ENCODE results near the gene KCNJ6. TPM values are rescaled to one million over a fixed set of nuclear protein-coding genes. Genes with fewer than 3 reads are reported as not detected.

Gene KCNJ6
- polyA plus RNA-seq, 1 of the 3 experiments (the other 2 are of a cell fraction): not detected

GRCh38 chr21:37799211-37800056, 116.8 kb downstream of the KCNJ6 start:
- no peak for DNase-seq
- 10% methylated on average over 3 of the region's 3 CpGs for WGBS (ENCODE audit: low lambda C conversion rate)
- H3K9me3 ChIP-seq: no peaks in the 10 kb centered on the region
- H2AFZ ChIP-seq (ENCODE audit: low read depth): no peak overlapping the region
- POLR2A ChIA-PET: no interaction called here
- H3K9me2 ChIP-seq: no peaks in the 10 kb centered on the region
- H3K79me2 ChIP-seq (ENCODE audit: insufficient read depth): no peaks in the 10 kb centered on the region
- H3K4me2 ChIP-seq: no peak overlapping the region
- no peaks in the 10 kb centered on the region for H3F3A ChIP-seq (replicated peaks; ENCODE audit: insufficient read depth)
- no peaks in the 10 kb centered on the region for H3K4me1 ChIP-seq (ENCODE audit: control insufficient read depth in 1 of 2, insufficient read depth in 2 of 2, low read depth in 1 of 2, low read length in 1 of 2)
- TF ChIP-seq JUND (IDR thresholded peaks at IDR 0.05) (no peak), REST (IDR thresholded peaks at IDR 0.05; ENCODE audit: low read depth, low read length) (no peak), CHD2 (IDR thresholded peaks at IDR 0.05; ENCODE audit: low read length, partially characterized antibody) (no peak), ZBTB33 (IDR thresholded peaks at IDR 0.05; ENCODE audit: borderline replicate concordance, low read depth) (no peak), IRF3 (IDR thresholded peaks at IDR 0.05; ENCODE audit: low read depth, low read length) (no peak), FOXM1 (IDR thresholded peaks at IDR 0.05; ENCODE audit: low read depth) (no peak), MAX (IDR thresholded peaks at IDR 0.05; ENCODE audit: low read depth) (no peak), RAD21 (IDR thresholded peaks at IDR 0.05; ENCODE audit: low read length) (no peak), USF1 (IDR thresholded peaks at IDR 0.05; ENCODE audit: borderline replicate concordance, low read depth) (no peak), POLR2AphosphoS5 (IDR thresholded peaks at IDR 0.05; ENCODE audit: low read depth, low read length) (no peak), RXRA (IDR thresholded peaks at IDR 0.05; ENCODE audit: borderline replicate concordance, low read depth) (no peak), YY1 (IDR thresholded peaks at IDR 0.05; ENCODE audit: low read depth) (no peak), ELF1 (IDR thresholded peaks at IDR 0.05) (no peak), TCF12 (IDR thresholded peaks at IDR 0.05) (no peak), GABPA (IDR thresholded peaks at IDR 0.05; ENCODE audit: low read depth) (no peak), RFX5 (IDR thresholded peaks at IDR 0.05; ENCODE audit: low read length) (no peak), EP300 (IDR thresholded peaks at IDR 0.05; ENCODE audit: borderline replicate concordance in 1 of 2, low read depth in 1 of 2, low read length in 1 of 2) (no peak), MXI1 (IDR thresholded peaks at IDR 0.05; ENCODE audit: low read depth, low read length) (no peak), SMC3 (IDR thresholded peaks at IDR 0.05; ENCODE audit: low read depth, low read length) (no peak), PBX3 (IDR thresholded peaks at IDR 0.05) (no peak)
- H4K20me1 ChIP-seq (ENCODE audit: insufficient read depth): no peaks in the 10 kb centered on the region
- CTCF ChIA-PET: no interaction called here
- no peak overlapping the region for H3K27ac ChIP-seq (ENCODE audit: low read depth in 2 of 2, low read length in 1 of 2)
- H3K9ac ChIP-seq: no peak overlapping the region
- H3K27me3 ChIP-seq (ENCODE audit: insufficient read depth): peaks cover 10% of the 10 kb centered on the region; the same call in 1 of the 2 replicates
- no peaks in the 10 kb centered on the region for H3K36me3 ChIP-seq (replicated peaks in 1 of 2; ENCODE audit: control insufficient read depth in 1 of 2, insufficient read depth in 2 of 2, low read length in 1 of 2)
- no peak overlapping the region for H3K4me3 ChIP-seq (ENCODE audit: low read depth in 2 of 2, low read length in 1 of 2)
